ENCODE data around the gene ZFYVE26.

The ZFYVE26 gene

DNA sequence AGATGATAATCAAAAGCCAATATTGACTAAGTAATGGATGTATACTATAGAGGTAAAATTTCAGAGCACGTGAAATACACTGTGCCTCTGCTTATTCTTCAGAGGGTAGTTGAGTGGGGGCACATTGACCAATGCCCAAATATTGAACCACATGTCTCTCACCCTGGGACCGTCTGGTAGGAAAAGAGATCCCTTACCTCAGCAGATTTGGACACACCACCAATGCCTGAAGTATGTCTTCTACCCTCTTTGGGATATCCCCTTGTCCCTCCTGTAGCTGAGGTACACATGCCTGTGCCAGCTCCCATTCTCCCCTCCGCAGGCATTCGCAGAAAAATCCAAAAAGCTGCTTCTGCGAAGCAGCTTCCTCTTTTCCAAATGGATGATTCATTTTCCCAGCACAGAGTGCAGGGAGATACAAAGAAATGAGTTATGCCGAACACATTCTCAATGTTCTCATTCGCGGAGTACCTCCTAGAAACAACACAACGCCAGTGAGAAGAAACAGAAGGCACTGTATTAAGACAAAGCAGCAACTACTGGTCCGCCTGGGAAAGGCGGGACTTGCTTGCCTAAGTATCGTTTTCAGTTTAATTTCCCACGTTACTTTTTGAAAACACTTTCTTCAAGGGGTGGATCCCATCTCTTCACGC is 691 bp downstream of the ZFYVE26 start:
- no peak for DNase-seq

DNA sequence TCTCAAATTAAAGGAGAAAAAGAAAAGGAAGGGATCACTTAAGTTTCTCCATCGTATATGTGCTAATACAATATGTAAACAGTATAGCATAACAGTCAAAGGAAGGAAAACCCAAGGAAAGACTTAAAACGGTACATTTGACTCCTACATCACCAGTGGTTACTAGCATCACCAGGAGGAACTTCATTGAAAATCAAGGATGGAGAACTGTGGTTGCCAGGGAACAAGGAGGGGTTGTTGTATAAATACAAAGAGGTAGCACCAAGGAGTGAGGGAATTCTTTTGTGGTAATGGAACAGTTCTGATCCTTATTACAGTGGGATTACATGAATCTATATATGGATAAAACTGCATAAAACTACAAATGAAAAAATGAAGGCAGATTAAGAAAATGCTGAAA is 1.6 kb downstream of the ZFYVE26 start:
- DNase-seq, result no peak

DNA sequence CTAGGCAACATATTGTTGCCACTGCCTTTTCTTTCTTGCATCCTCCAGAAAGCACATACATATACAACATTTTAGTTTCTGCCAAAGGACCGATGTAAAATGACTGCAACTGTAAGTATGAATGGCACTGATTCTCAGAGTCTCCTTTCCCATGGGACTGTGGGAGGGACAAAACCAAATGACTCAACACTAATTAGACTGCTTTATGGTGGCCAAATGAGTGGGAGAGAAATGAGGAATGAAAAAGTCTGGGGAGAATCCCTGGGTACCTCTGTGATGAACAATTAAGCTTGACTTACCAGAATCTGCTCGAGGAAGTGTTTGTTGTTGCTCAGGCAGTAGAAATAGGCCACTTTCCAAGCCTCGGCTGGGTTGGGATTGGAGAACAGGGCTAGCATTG is 10.1 kb downstream of the ZFYVE26 start:
- DNase-seq, result no peak

DNA sequence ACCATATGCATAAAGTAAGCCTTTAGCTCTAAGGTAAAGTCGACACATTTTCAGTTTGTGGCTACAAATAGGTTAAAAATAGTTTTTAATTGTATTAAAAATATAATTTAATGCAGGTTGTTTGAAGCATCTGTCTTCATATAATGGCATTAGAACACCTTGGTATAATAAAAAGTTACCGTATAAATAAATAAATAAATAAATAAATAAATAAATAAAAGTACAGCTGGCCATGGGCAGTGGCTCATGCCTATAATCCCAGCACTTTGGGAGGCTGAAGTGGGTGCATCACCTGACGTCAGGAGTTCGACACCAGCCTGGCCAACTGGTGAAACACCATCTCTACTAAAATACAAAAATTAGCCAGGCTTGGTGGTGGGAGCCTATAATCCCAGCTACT is 15.6 kb downstream of the ZFYVE26 start:
- DNase-seq, result no peak

DNA sequence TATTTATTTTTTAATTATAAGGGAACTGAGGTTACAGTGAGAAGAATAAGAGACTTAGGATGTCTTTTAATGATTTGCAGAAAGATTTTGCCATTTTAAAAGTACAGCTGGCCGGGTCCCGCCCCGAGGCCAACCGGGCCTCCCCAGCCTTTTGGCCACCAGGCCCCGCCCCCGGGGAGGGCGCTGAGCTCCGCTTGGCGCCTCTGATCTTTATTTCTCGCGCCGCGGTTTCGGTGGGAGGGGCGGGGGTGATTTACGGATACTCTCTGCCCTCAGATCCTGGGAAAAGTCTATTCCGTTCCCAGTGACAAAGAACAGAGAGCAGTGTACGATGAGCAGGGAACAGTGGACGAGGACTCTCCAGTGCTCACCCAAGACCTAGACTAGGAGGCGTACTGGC is 17.7 kb downstream of the ZFYVE26 start:
- DNase-seq, result no peak

DNA sequence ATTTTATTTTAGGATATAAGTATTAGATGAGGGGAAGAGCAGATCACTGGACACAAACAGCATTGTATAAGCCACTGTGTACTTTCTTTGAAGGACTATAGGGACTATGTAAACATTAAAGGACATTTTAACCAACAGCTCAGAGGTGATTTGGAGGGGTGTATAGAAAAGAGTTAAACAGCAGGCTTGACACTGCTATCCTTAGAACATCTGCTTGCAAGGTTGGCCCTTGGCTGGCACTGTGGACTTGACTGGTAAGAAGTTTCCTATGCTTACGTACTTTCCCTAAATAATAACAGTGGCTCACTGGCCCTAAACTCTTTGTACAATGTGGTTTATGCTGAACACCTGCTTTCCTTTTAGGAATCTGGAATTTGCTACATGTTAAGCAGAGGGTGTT is 28.7 kb downstream of the ZFYVE26 start:
- DNase-seq, result no peak

DNA sequence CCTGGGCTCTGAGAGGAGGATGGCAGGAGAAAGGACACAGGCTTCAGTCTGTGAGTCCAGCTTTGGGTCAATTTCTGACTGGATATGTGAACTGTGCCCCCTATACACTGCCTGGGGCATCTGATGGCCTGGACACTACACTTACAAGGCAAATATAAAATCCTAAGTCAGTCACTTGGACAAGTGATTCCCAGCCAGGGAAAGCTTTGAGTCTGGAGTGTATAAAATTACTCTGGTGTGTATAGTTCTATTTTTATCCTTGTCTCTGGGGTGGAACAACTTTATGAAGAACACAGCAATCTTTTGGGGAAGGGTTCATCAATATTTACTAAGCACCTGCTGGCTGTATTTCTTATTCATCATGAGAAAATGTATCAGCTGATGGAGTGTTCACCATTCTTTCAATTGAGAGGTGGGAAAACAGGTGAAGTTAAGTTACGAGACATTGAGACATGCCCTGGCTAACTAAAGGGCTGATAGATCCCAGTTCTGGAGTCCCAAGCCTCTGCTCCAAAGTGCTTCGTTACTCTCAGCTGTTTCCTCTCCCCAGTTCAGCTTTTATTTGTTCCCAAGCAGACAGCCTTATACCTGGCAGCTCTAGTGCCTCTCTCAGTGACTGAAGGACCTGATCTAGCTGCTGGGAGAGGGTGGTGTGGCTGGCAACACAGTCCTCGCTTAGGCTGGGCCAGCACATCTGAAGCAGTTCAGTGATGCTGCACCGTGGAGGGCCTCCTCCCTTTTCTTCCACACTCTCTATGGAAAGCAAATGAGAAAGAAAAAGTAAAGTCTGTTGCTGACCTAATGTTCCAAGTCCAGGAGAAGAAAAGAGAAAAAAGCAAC is 30.9 kb downstream of the ZFYVE26 start:
- DNase-seq, result no peak

DNA sequence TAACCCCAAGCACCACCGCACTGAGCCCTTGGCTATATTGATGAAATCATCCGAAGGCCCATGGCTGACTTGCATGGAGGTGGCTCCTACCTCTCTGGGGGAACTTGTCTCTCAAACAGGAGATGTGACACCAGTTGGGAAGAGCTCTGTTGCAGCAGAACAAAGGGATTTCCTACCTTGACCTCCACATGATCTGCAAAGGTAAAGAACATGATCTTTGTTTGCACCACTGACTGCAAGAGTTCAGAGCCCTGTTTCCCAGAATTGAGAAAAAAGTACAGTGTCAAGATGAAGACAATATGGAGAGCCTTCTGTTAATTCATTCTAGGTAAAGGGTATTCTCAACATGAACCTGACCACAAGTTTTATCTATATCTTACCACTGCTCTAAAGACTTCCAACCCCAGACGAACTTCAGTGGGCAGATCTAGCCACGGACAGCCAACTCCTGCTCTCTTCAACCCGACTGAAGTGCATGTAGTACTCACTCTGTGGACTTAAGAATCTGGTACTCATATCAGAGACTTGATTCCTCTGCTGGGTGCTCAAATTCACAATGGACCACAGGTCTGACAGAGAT is 32.1 kb downstream of the ZFYVE26 start:
- DNase-seq, result no peak

DNA sequence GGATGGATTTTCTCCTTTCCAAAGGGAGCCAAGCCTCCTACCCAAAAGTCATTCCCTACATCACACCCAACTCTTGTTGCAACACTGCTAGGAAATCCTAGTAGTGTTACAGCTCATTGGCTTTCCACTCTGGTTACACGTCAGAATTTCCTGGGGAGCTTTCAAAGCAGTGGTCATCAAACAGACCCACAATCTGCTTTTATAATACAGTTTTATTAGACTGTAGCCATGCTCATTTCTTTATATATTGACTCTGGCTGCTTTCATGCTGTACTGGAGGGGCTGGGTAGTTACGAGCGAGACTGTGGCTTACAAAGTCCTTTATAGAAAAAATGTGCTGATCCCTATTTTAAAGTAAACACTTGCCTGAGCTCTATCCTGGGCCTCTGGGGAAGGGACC is 34.3 kb downstream of the ZFYVE26 start:
- DNase-seq, result no peak

DNA sequence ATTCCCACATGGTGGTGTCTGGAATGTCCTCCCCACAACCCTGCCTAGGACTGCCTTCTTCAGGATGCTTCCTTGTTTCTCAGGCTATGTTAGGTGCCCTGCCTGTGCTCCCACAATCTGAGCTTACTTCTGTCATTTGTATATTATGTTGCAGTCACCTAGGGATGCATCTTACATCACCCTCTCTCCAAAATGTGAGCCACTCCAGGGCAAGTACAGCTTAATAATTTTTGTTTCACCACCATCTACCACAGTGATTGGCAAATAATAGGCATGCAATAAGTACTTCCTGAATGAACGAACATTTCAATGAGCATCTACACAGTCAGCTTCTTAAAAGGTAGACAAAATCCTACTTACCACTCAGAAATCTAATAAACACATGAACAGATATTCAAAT is 37.6 kb downstream of the ZFYVE26 start:
- no peak for DNase-seq

DNA sequence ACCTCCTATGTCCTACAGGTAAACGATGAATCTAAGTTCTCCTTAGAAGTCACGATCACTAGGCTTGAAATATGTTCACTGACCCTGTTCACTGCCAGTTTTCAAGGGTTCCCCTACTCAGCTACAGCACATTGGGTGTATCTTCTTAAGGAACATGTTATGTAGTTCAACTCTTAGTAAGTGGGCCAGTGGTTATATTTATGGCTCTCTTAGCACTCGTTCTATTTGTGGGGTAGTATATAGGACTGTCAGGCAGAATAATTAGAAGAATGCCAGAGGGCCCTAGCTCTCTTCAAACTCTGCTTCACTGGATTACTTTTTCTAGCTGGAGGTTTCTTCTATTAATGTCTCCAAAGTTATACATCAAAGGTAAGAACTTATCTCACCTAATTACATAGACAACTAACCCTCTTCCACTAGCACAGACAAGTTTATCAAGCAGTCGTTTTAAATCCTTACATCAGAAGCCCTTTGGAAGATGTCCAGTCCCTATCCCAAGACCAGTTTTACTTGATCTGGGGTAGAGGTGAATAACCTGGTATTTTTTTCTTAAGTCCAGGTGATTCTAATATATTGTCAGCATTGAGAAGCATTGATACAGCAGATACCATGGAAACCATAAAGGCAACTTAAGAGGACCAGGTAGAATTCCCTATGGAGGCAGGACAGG is 39.6 kb downstream of the ZFYVE26 start:
- DNase-seq, result no peak

DNA sequence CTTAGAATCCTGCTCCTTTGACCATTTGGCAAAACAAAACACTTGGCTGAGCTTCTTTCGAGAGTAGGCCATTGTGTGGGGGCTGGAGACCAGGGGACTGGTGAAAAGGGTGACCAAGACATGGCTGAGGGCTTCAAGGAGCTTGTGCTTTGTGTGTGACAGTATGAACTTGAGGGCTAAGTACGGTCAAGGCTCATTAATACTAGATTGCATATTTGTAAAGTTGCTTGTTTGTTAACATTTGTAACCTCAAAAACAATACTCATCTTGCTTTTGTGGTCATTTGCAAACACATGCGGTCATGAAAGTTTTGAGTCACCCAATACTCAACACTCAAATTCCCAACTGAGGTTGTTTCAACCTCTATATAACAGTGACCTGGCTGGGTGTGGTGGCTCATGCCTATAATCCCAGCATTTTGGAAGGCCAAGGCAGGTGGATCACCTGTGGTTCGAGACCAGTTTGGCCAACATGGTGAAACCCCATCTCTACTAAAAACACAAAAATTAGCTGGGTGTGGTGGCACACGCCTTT is 42.5 kb downstream of the ZFYVE26 start:
- no peak for DNase-seq

DNA sequence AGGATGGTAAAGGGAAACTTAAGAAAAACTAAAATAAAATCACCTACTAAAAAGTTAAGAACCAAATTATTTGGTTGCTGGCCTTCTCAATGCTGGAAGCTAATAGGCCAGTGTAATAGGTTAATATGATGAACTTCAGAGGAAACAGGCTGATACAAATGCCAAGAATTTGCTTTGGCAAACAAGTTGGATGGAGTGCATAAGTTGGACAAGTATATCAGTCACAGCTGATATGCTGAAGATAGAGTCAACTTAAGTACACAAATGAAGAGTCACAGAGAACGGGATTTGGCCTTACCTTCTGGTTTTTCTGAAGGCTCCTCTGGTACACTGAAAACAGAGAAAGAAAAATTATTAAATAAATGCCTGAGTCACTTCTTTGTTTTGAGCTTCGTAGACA is 48.2 kb downstream of the ZFYVE26 start:
- DNase-seq, result no peak

DNA sequence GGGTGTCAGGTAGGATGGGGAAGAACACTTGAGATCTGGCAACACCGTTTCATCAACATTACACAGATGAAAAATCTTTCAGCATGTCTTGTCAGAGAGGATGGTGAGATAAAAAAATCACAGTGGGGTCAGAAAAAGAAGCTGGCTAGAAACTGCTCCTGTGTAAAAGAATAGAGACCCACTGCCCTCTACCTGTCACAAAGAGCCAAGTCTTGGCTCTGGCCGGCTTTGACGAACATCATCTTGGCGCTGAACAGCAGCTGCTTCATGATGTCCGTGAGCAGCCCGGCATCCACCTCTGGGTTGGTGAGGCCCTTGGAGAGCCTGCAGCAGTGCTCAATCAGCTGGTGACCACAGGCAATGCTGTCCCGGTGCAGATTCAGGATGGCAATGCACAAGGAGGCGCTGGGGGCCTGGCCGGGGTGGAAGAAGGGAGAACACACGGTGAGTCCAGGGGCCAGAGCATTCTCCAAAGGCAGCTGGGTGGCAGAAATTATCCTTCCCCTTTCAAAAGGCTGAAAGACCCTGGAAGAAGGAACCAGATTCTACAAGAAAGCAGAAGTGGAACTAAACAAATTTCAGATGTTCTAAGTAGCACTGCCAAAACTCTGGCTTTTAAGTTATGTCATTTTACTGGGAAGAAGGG is 50.2 kb downstream of the ZFYVE26 start:
- DNase-seq, result no peak

DNA sequence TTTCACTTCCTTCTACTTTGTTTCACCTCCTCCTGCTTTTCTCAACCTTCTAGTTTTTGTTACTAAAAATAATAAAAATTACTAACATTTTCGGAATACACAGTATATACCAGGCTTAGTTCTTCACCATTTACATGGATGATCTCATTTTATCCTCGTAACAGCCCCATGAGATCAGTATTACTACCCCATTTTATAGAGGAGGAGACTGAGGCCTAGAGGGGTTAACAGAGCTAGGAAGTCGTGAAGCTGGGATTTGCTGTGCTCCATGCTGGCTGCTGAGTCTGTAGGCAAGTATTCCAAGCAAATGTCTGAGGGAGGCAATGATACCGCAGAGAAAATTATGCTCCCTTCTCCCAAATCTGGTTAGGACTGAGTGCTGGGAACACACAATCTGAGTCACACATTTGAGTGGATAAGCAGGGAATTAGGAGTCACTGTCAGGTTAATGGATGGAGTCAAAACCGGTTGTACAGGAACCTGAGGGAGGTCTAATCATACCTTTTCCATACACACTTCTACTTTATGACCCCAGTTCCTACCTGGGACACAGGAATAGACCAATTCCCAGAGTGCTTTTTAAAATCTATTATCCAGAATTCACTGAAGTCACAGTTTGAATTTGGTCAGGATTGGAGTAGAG is 51.1 kb downstream of the ZFYVE26 start:
- DNase-seq, result no peak

DNA sequence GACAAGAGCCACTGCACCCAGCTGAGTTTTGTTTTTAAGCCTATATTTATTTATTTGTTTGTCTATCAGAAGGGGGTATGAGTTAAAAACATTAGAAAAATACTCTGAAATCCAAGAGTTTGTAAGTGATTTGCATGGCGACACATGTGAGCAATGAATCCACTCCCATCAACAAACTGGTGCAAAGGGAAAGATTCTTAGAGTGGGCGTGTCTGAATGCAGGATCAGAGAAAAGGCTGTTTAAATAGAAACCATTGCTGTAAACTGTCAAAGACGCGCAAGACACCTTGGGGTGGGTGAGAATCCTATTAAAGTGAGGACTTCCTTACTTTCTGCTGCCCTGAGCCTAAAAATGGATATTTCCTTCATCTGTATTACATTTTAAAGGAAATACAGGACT is 51.9 kb downstream of the ZFYVE26 start:
- DNase-seq, result no peak

DNA sequence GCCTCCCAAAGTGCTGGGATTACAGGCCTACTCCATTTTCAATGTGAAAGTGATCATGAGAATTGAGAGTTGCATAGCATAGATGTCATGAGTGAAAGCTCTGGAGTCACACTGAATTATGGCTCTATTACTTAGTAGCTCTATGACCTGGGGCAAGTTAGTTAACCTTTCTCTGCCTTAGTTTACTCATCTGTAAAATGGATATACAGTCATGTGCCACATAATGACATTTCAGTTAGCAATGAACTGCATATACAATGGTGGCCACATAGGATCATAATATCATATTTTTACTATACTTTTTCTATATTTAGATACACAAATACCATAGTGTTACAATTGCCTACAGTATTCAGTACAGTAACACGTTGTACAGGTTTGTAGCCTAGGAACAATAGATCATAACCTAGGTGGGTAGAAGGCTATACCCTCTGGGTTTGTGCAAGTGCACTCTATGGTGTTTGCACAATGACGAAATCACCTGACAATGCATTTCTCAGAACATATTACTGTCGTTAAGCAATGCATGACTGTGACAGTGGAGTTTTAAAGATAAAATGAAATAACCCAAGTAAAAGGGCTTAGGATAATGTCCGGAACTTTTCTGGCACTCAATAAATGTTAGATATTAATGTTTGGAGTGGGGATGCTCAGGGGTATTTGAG is 53.1 kb downstream of the ZFYVE26 start:
- no peak for DNase-seq

DNA sequence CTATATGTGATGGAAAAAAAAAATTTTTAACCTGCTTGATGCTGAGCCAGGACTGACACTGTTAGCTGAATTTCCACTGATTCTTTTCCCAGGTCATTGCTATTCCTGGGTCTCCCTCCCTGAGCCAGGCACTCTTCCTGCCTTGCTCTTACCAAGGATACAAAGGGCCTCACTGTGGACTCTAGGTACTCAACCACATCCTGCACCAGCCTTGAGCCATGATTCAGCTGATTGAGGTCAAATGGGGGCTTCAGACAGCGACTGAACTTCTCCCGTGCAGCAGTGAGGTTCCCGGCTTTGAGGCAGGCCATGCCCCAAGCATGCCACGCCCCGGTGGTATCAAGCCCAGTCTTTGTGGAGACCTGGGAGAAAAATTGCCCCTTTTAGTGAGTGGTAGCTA is 54.3 kb downstream of the ZFYVE26 start:
- DNase-seq, result no peak

DNA sequence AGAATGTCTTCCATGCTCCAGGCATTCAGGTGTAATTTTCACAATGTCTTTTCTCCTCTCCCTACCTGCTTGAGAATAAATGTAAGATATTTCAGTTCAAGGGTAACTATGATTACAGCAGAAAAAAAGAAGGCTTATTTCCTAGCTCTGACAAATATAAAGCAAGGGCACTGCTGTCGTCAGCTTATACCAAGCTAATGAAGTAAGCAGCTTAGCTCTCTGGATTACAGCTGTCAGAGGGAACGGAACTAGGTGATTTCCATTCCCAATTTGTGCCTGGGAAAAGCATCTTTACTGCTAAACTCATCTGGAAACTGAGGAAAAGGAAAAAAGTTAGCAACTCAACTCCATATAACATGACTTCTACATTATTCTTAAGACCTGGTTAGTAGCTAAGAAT is 56.5 kb downstream of the ZFYVE26 start:
- no peak for DNase-seq

DNA sequence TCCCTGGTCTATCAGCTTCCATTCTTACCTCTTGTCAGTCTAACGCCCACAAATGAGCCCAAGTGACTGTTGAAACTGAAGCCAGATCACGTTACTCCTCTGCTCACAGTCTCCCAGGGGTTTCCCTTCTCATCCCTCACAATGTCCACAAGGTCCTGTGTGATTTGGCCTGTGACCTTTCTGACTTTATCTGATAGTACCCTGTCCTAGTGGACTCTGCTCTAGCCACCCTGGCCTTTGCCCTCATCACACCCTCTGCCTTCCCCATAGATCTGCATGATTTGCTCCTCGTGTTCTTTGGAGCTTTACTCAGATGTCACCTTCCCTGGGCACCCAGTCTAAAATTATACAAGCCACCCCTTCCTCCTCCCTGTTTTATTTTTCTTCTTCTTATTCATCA is 59.2 kb downstream of the ZFYVE26 start:
- DNase-seq, result no peak

DNA sequence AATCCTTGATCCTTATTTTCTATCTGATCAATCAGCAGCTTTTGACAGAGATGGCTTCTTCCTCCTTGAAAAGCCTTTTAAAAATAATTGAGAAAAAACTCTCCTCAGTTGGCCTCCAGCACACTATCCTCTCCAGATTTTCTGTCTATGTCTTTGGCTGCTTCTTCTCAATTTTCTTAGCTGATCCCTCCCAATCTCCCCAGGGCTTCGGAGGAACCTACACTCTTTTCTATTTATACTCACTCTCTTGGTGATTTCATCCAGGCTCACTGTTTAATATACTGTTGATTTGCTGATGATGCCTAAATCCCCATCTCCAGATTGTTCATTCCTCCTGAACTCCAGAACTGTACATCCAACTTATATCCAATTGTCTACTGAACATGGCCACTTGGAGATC is 59.9 kb downstream of the ZFYVE26 start:
- no peak for DNase-seq
